Vagina (tissue), 2 donors: Measurements from ENCODE around the gene DHX8. TPM values are rescaled to one million over a fixed set of nuclear protein-coding genes. Genes with fewer than 3 reads are reported as not detected.

Source experiments
- DNase-seq, 2 donors: peaks; one replicate each; pipeline ENCODE4 v3.0.0-alpha.2; 2017; ENCODE audit errors: extremely low spot score in 2 of 2
- H3K27ac ChIP-seq: fragments of 200-600 bp; sonication (generic); one replicate; pipeline ENCODE4 v1.5.1; 2019
- H3K27me3 ChIP-seq: fragments of 200-600 bp; sonication (generic); one replicate; pipeline ENCODE4 v1.5.1; 2019
- H3K36me3 ChIP-seq, 2 donors: fragments of 200-600 bp; sonication (generic); one replicate each; pipeline ENCODE4 v1.5.1; 2017 to 2019
- H3K4me1 ChIP-seq: fragments of 200-600 bp; sonication (generic); one replicate; pipeline ENCODE4 v1.5.1; 2019
- H3K4me3 ChIP-seq, 2 donors: fragments of 200-600 bp; sonication (generic); 1 replicate in 1 of 2; 2 replicates in 1 of 2; pipeline ENCODE4 v1.5.1; 2016 to 2019
- H3K9me3 ChIP-seq: fragments of 200-600 bp; sonication (generic); one replicate; pipeline ENCODE4 v1.5.1; 2019
- CTCF ChIP-seq, 3 experiments: fragments of 450-650 bp in 2 of 3; fragments of 200-600 bp in 1 of 3; sonication (generic) in 1 of 3; IDR thresholded peaks; one replicate each; pipeline ENCODE4 v1.5.1; 2017 to 2019; ENCODE audit warnings: antibody characterized with exemption in 3 of 3, mild to moderate bottlenecking in 2 of 3, moderate library complexity in 2 of 3
- POLR2A ChIP-seq, 2 donors: fragments of 450-650 bp; IDR thresholded peaks; one replicate each; pipeline ENCODE4 v1.6.1; 2017; ENCODE audit warnings: antibody characterized with exemption in 2 of 2, mild to moderate bottlenecking in 2 of 2, moderate library complexity in 2 of 2
- POLR2AphosphoS5 ChIP-seq, 2 donors: sonication (generic); formaldehyde crosslinking; IDR thresholded peaks; one replicate each; pipeline ENCODE4 v1.9.0; 2017; ENCODE audit warnings: antibody characterized with exemption in 2 of 2, mild to moderate bottlenecking in 2 of 2, low read depth in 1 of 2; ENCODE audit not compliant: insufficient read depth in 1 of 2
- intact Hi-C: fragments of 100-400 bp; cut with DNase I; formaldehyde crosslinking; loops from one replicate; pipeline ENCODE4 v1.15.1; 2023
- total RNA-seq: library from RNA; depleted of rRNA; stranded (reverse); fragments of >200 nt; gene quantifications from one replicate; pipeline ENCODE4 v1.2.3, GENCODE V29; 2016

Gene DHX8
- total RNA-seq, 1 donor from 2014 or later, result 32.7 TPM

- H3K27ac ChIP-seq, result no peak overlapping the region
- intact Hi-C loops, result no loop called here
Measured at GRCh38 chr17:43536236-43536992, 52.6 kb downstream of the DHX8 start.

GRCh38 chr17:43540821-43541674 is 57.3 kb downstream of the DHX8 start:
- intact Hi-C loops, result no loop called here
- Histone ChIP-seq H3K9me3 (no peaks in the 10 kb centered on the region), H3K36me3 (no peaks in the 10 kb centered on the region), H3K27ac (no peak overlapping the region), H3K27me3 (no peaks in the 10 kb centered on the region), H3K4me3 (no peak overlapping the region), H3K4me1 (peaks cover 26% of the 10 kb centered on the region)
- no peak for DNase-seq
- TF ChIP-seq POLR2A (IDR thresholded peaks at IDR 0.05) (no peak), POLR2AphosphoS5 (IDR thresholded peaks at IDR 0.05; ENCODE audit: insufficient read depth in 1 of 2, low read depth in 1 of 2) (no peak), CTCF (IDR thresholded peaks at IDR 0.05) (no peak)

More at GRCh38 chr17:43536236-43536992, 52.6 kb downstream of the DHX8 start:
- Histone ChIP-seq H3K9me3 (no peaks in the 10 kb centered on the region), H3K27me3 (no peaks in the 10 kb centered on the region), H3K4me1 (peaks cover 7% of the 10 kb centered on the region), H3K4me3 (no peak overlapping the region), H3K36me3 (no peaks in the 10 kb centered on the region)
- no peak for TF ChIP-seq POLR2AphosphoS5 (IDR thresholded peaks at IDR 0.05; ENCODE audit: insufficient read depth in 1 of 2, low read depth in 1 of 2)
- TF ChIP-seq CTCF (IDR thresholded peaks at IDR 0.05), result no peak
- TF ChIP-seq POLR2A (IDR thresholded peaks at IDR 0.05), result no peak
- no peak for DNase-seq

GRCh38 chr17:43542859-43543258 is 59.1 kb downstream of the DHX8 start:
- H3K9me3 ChIP-seq, result no peaks in the 10 kb centered on the region
- H3K27ac ChIP-seq, result no peak overlapping the region
- peaks cover 32% of the 10 kb centered on the region for H3K4me1 ChIP-seq
- H3K4me3 ChIP-seq, result no peak overlapping the region
- intact Hi-C loops, result no loop called here
- no peak for TF ChIP-seq POLR2A (IDR thresholded peaks at IDR 0.05)
- DNase-seq, result no peak
- H3K36me3 ChIP-seq, result no peaks in the 10 kb centered on the region
- no peaks in the 10 kb centered on the region for H3K27me3 ChIP-seq

- Histone ChIP-seq H3K36me3 (no peaks in the 10 kb centered on the region), H3K9me3 (no peaks in the 10 kb centered on the region), H3K4me3 (no peak overlapping the region), H3K4me1 (peaks cover 32% of the 10 kb centered on the region), H3K27me3 (no peaks in the 10 kb centered on the region), H3K27ac (no peak overlapping the region)
- no peak for TF ChIP-seq POLR2AphosphoS5 (IDR thresholded peaks at IDR 0.05; ENCODE audit: insufficient read depth in 1 of 2, low read depth in 1 of 2)
- no peak for TF ChIP-seq POLR2A (IDR thresholded peaks at IDR 0.05)
- no peak for TF ChIP-seq CTCF (IDR thresholded peaks at IDR 0.05)
- DNase-seq, result no peak
- intact Hi-C loops, result no loop called here
Measured at GRCh38 chr17:43543300-43543699, 59.5 kb downstream of the DHX8 start.

- Histone ChIP-seq H3K27me3 (no peaks in the 10 kb centered on the region), H3K9me3 (no peaks in the 10 kb centered on the region), H3K27ac (no peak overlapping the region), H3K4me3 (no peak overlapping the region), H3K36me3 (no peaks in the 10 kb centered on the region), H3K4me1 (peaks cover 32% of the 10 kb centered on the region)
- TF ChIP-seq CTCF (IDR thresholded peaks at IDR 0.05) (no peak), POLR2AphosphoS5 (IDR thresholded peaks at IDR 0.05; ENCODE audit: insufficient read depth in 1 of 2, low read depth in 1 of 2) (no peak), POLR2A (IDR thresholded peaks at IDR 0.05) (no peak)
- intact Hi-C loops, result no loop called here
- DNase-seq, result no peak
Measured at GRCh38 chr17:43543771-43544575, 60.2 kb downstream of the DHX8 start.
